H1 (cell line): ENCODE results near the gene MLC1.

ENCODE experiments used
- ASH2L ChIP-seq: fragments of 200-600, 300-600 bp; sonication (generic); IDR thresholded peaks from one replicate; pipeline ENCODE4 v1.7.1; 2017; ENCODE audit warnings: low read length
- CEBPB ChIP-seq: IDR thresholded peaks from 2 replicates; pipeline ENCODE4 v1.6.1; 2012; ENCODE audit warnings: low read depth, low read length
- EZH2 ChIP-seq: fragments of 200-600 bp; sonication (generic); IDR thresholded peaks from 2 replicates; pipeline ENCODE4 v1.7.1; 2012; ENCODE audit warnings: low read depth, mild to moderate bottlenecking, moderate library complexity, low read length, inconsistent platforms; ENCODE audit not compliant: severe bottlenecking
- MAFK ChIP-seq: IDR thresholded peaks from 2 replicates; pipeline ENCODE4 v1.6.1; 2012; ENCODE audit warnings: low read depth, mild to moderate bottlenecking, improper control_type of control experiment, low read length
- RAD21 ChIP-seq, 2 experiments: IDR thresholded peaks in 1 of 2; conservative IDR thresholded peaks in 1 of 2; 2 replicates each; pipeline ENCODE4 v1.6.1; 2011; ENCODE audit warnings: low read depth in 2 of 2, low read length in 2 of 2, improper control_type of control experiment in 1 of 2, inconsistent platforms in 1 of 2, mild to moderate bottlenecking in 1 of 2, moderate library complexity in 1 of 2
- TF ChIP-seq, protein P1 (sequence below), 3 experiments: IDR thresholded peaks; 1 replicate in 2 of 3; 2 replicates in 1 of 3; pipeline versions ENCODE4 v1.5.1 to v1.6.1; 2011; ENCODE audit warnings: low read length in 3 of 3, mild to moderate bottlenecking in 3 of 3, inconsistent platforms in 2 of 3, low read depth in 1 of 3, moderate library complexity in 1 of 3; ENCODE audit not compliant: insufficient read depth in 1 of 3; ENCODE audit errors: control extremely low read depth in 1 of 3

DNA sequence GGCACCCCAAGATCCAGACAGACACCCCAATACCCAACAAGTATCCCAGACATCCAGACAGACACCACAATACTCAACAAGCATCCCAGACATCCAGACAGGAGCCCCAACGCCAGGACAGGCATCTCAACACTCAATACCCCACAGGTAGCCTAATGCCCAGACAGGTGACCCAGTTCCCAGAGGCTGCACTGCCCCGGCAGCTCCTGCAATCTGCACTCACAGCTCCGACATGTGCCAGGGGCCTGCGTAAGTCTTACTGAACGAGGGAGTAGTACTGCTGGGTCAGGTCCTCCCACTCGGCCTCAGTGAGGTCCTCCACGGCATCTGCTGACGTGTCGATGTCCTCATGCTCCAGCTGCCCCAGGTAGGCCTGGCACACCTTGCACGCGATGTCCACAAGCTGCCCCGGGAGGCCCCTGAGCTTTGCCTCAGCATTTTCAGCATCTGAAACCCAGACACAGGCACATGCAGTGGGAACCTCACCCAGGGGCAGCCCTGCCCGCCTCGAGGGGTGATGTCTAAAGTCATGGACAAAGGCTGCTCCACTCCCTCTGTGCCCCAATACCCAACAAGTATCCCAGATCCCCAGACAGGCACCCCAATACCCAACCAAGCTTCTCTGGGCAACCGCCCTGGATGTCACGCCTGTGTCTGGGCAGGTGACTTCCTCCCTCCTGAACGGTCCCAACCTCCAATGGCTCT is 43.7 kb downstream of the MLC1 start:
- TF ChIP-seq MAFK (no peak), ASH2L (no peak), CEBPB (no peak), EZH2 (no peak), RAD21 (IDR thresholded peaks at IDR 0.05 in 1 of 2, conservative IDR thresholded peaks at IDR 0.05 in 1 of 2; ENCODE audit: low read depth in 2 of 2, low read length in 2 of 2) (no peak)
- TF ChIP-seq, protein P1, sequence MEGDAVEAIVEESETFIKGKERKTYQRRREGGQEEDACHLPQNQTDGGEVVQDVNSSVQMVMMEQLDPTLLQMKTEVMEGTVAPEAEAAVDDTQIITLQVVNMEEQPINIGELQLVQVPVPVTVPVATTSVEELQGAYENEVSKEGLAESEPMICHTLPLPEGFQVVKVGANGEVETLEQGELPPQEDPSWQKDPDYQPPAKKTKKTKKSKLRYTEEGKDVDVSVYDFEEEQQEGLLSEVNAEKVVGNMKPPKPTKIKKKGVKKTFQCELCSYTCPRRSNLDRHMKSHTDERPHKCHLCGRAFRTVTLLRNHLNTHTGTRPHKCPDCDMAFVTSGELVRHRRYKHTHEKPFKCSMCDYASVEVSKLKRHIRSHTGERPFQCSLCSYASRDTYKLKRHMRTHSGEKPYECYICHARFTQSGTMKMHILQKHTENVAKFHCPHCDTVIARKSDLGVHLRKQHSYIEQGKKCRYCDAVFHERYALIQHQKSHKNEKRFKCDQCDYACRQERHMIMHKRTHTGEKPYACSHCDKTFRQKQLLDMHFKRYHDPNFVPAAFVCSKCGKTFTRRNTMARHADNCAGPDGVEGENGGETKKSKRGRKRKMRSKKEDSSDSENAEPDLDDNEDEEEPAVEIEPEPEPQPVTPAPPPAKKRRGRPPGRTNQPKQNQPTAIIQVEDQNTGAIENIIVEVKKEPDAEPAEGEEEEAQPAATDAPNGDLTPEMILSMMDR (IDR thresholded peaks at IDR 0.05; ENCODE audit: control extremely low read depth in 1 of 3, insufficient read depth in 1 of 3, low read depth in 1 of 3, low read length in 3 of 3): no peak
